NCI-H2171 treated with DMSO at 0.1 percent for 48 hours (cell line): ENCODE results near the gene SCN8A.

Experiments
- DNase-seq: peaks from one replicate; lab custom pipeline; 2025; lab: John Stamatoyannopoulos, UW

Gene SCN8A

GRCh38 chr12:51834411-51834810 is 243.4 kb downstream of the SCN8A start:
- no peak for DNase-seq

GRCh38 chr12:51836041-51836826 is 245.2 kb downstream of the SCN8A start:
- DNase-seq = no peak

- no peak for DNase-seq
Observed at GRCh38 chr12:51836827-51837173, 245.8 kb downstream of the SCN8A start.

- DNase-seq = no peak
Observed at GRCh38 chr12:51837286-51837685, 246.3 kb downstream of the SCN8A start.

- DNase-seq = no peak
Observed at GRCh38 chr12:51838036-51838435, 247.0 kb downstream of the SCN8A start.

GRCh38 chr12:51838762-51839161 is 247.7 kb downstream of the SCN8A start:
- no peak for DNase-seq

- peak; percentile 61 for DNase-seq
Observed at GRCh38 chr12:51839310-51839947, 248.4 kb downstream of the SCN8A start.

- DNase-seq = no peak
Observed at GRCh38 chr12:51840966-51841365, 249.9 kb downstream of the SCN8A start.

- DNase-seq = no peak
Observed at GRCh38 chr12:51841727-51842126, 250.7 kb downstream of the SCN8A start.

GRCh38 chr12:51844854-51845253 is 253.8 kb downstream of the SCN8A start:
- DNase-seq = no peak

- no peak for DNase-seq
Observed at GRCh38 chr12:51845482-51845881, 254.4 kb downstream of the SCN8A start.

GRCh38 chr12:51846271-51846691 is 255.2 kb downstream of the SCN8A start:
- no peak for DNase-seq

- DNase-seq = no peak
Observed at GRCh38 chr12:51846911-51847642, 256.0 kb downstream of the SCN8A start.

- no peak for DNase-seq
Observed at GRCh38 chr12:51847643-51848325, 256.8 kb downstream of the SCN8A start.

- no peak for DNase-seq
Observed at GRCh38 chr12:51848326-51848727, 257.3 kb downstream of the SCN8A start, which contains the start of gene FIGNL2. Gene FIGNL2, minus strand, starts transcription at chr12:51848718. Its CDS starts 26,305 bp downstream, at chr12:51822413.

GRCh38 chr12:51848841-51849735 is 258.1 kb downstream of the SCN8A start:
- DNase-seq = no peak

- no peak for DNase-seq
Observed at GRCh38 chr12:51850081-51850964, 259.3 kb downstream of the SCN8A start.

- no peak for DNase-seq
Observed at GRCh38 chr12:51850965-51851299, 259.9 kb downstream of the SCN8A start.

GRCh38 chr12:51851413-51852124 is 260.5 kb downstream of the SCN8A start:
- DNase-seq = no peak
